Panc1 (cell line): ENCODE results near the gene SCN10A. TPM values are rescaled to one million over a fixed set of nuclear protein-coding genes. Genes with fewer than 3 reads are reported as not detected.

Experiments
- ATAC-seq: fragments of 200-7000 bp; cut with Tn5 transposase; 2 replicates; pipeline ENCODE4 v1.9.1; 2020; ENCODE audit warnings: mild to moderate bottlenecking, moderate library complexity
- Bru-seq: library from RNA; stranded (reverse); fragments of 400-500 nt; gene quantifications from one replicate; lab custom pipeline; 2021; lab: Mats Ljungman, UMichigan
- BruChase-seq, 2 experiments: library from RNA; stranded (reverse); fragments of 400-500 nt; gene quantifications; one replicate each; lab custom pipeline; 2021; lab: Mats Ljungman, UMichigan
- BruUV-seq: library from RNA; stranded (reverse); fragments of 400-500 nt; replicated peaks from 2 replicates; lab custom pipeline; 2021; lab: Mats Ljungman, UMichigan
- CTCF ChIA-PET: fragments of 300-600 bp; sonication (Branson Sonifier 250); formaldehyde crosslinking; loops from one replicate; lab custom pipeline; 2022; ENCODE audit warnings: antibody characterized with exemption; lab: Charles Lee
- POLR2A ChIA-PET: fragments of 300-600 bp; sonication (Branson Sonifier 250); formaldehyde crosslinking; loops from one replicate; lab custom pipeline; 2022; ENCODE audit warnings: antibody characterized with exemption; lab: Charles Lee
- DNase-seq: peaks from one replicate; pipeline ENCODE4 v3.0.0-alpha.2; 2010; ENCODE audit warnings: low read depth, low spot score
- H3K27ac ChIP-seq: 2 replicates; pipeline ENCODE4 v1.5.1; 2011; ENCODE audit warnings: mild to moderate bottlenecking, low read length, inconsistent platforms
- H3K27me3 ChIP-seq: fragments of 200-500 bp; sonication (Bioruptor generic); 2 replicates; pipeline ENCODE4 v1.6.0; 2014; ENCODE audit warnings: low read length, inconsistent platforms; ENCODE audit not compliant: control insufficient read depth, insufficient read depth
- H3K36me3 ChIP-seq: fragments of 200-500 bp; sonication (Bioruptor generic); 2 replicates; pipeline ENCODE4 v1.5.1; 2014; ENCODE audit warnings: inconsistent platforms, mild to moderate bottlenecking, low read length, moderate library complexity; ENCODE audit not compliant: control insufficient read depth, insufficient read depth
- H3K4me1 ChIP-seq: 2 replicates; pipeline ENCODE4 v1.5.1; 2011; ENCODE audit warnings: inconsistent platforms, mild to moderate bottlenecking, low read length, moderate library complexity; ENCODE audit not compliant: control insufficient read depth, insufficient read depth
- H3K4me3 ChIP-seq, 2 experiments: 2 replicates each; pipeline ENCODE4 v1.5.1; 2011 to 2012; ENCODE audit warnings: low read depth in 2 of 2, low read length in 2 of 2, mild to moderate bottlenecking in 2 of 2, inconsistent platforms in 1 of 2, moderate library complexity in 1 of 2
- H3K9me3 ChIP-seq: fragments of 200-500 bp; sonication (Bioruptor generic); 2 replicates; pipeline ENCODE4 v1.5.1; 2014; ENCODE audit warnings: low read depth, mild to moderate bottlenecking, inconsistent platforms, low read length, moderate library complexity; ENCODE audit not compliant: control insufficient read depth, insufficient read depth
- POLR2AphosphoS5 ChIP-seq: IDR thresholded peaks from 2 replicates; pipeline ENCODE4 v1.6.1; 2012; ENCODE audit warnings: mild to moderate bottlenecking, low read depth, low read length, moderate library complexity
- SIN3A ChIP-seq: IDR thresholded peaks from 2 replicates; pipeline ENCODE4 v1.6.1; 2012; ENCODE audit warnings: low read depth, mild to moderate bottlenecking, low read length, moderate library complexity, borderline replicate concordance; ENCODE audit not compliant: insufficient read depth
- TCF7L2 ChIP-seq: IDR thresholded peaks from 2 replicates; pipeline ENCODE4 v1.6.1; 2011; ENCODE audit warnings: mild to moderate bottlenecking, low read depth, low read length, inconsistent platforms
- in situ Hi-C: cut with HindIII; loops from 2 replicates; pipeline ENCODE4 v1.10.0; 2016; ENCODE audit warnings: low sequenced_read_pairs, low pct_unique_long_range_greater_than_20kb
- intact Hi-C: fragments of 100-400 bp; cut with micrococcal nuclease; formaldehyde crosslinking; loops from one replicate; pipeline ENCODE4 v1.10.0; 2022; ENCODE audit not compliant: unreplicated experiment
- long read RNA-seq: library from polyadenylated mRNA; unstranded; transcript quantifications from one replicate; pipeline ENCODE4 v2.0.0, GENCODE V29; 2021; ENCODE audit not compliant: unreplicated experiment
- polyA plus RNA-seq: library from polyadenylated mRNA; unstranded; fragments of >200 nt; gene quantifications from one replicate; pipeline ENCODE4 v1.2.1, GENCODE V29; 2012; ENCODE audit warnings: missing spikeins; ENCODE audit not compliant: insufficient read length
- total RNA-seq: library from RNA; stranded (reverse); gene quantifications from one replicate; pipeline ENCODE4 v1.2.1, GENCODE V29; 2021; ENCODE audit not compliant: unreplicated experiment
- TF ChIP-seq, protein P1 (sequence below), 2 experiments: IDR thresholded peaks; 2 replicates each; pipeline ENCODE4 v1.6.1; 2011 to 2012; ENCODE audit warnings: low read depth in 2 of 2, control low read depth in 1 of 2, low read length in 1 of 2, mild to moderate bottlenecking in 1 of 2, moderate library complexity in 1 of 2; ENCODE audit not compliant: insufficient read depth in 1 of 2
- TF ChIP-seq, protein P2 (sequence below): fragments of 450-650 bp; IDR thresholded peaks from 2 replicates; pipeline ENCODE4 v1.5.1; 2017; ENCODE audit warnings: mild to moderate bottlenecking

SCN10A gene
- not detected for total RNA-seq
- polyA plus RNA-seq: not detected
- Bru-seq, nascent RNA: not detected
- BruChase-seq, experiment 1, labeled RNA remaining after a 2-hour chase: percentile 1 among the genes with signal in this experiment
- not detected for BruChase-seq, experiment 2, labeled RNA remaining after a 6-hour chase
- long read RNA-seq: 0 reads

DNA sequence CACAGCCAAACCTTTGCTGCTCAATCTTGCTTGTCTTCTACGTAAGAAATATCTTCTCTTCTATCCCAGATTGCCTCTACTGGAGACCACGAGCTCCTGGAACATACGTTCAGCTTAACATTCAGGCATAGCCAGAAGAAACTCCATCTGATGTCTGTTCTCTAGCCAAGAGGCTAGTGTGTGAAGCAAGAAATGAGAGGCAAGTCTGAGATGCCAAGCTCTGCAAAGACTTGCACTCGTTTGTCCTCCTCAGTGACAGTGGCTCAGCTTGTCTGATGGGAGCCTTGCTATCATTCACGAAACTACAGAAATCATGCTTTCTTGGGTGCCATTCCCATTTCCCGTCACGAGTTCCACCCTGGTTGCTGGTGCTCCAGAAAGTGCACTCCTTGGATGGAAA is at the start of gene SCN10A:
Gene SCN10A, minus strand, starts transcription at position 192 of the 400 bp plus-strand sequence. CDS start 22,207 bp downstream, outside the sequence.
- intact Hi-C loops (no loop called here), in situ Hi-C loops (no loop called here)
- ATAC-seq (no peak), DNase-seq (no peak)
- Histone ChIP-seq H3K27me3 (no peaks in the 10 kb centered on the region; the same call in 1 of the 2 replicates), H3K4me1 (no peaks in the 10 kb centered on the region), H3K36me3 (no peaks in the 10 kb centered on the region), H3K9me3 (no peaks in the 10 kb centered on the region), H3K4me3 (no peak within 1 kb of the TSS), H3K27ac (no peak within 1 kb of the TSS)
- BruUV-seq: no TSS peak
- TF ChIP-seq, protein P1, sequence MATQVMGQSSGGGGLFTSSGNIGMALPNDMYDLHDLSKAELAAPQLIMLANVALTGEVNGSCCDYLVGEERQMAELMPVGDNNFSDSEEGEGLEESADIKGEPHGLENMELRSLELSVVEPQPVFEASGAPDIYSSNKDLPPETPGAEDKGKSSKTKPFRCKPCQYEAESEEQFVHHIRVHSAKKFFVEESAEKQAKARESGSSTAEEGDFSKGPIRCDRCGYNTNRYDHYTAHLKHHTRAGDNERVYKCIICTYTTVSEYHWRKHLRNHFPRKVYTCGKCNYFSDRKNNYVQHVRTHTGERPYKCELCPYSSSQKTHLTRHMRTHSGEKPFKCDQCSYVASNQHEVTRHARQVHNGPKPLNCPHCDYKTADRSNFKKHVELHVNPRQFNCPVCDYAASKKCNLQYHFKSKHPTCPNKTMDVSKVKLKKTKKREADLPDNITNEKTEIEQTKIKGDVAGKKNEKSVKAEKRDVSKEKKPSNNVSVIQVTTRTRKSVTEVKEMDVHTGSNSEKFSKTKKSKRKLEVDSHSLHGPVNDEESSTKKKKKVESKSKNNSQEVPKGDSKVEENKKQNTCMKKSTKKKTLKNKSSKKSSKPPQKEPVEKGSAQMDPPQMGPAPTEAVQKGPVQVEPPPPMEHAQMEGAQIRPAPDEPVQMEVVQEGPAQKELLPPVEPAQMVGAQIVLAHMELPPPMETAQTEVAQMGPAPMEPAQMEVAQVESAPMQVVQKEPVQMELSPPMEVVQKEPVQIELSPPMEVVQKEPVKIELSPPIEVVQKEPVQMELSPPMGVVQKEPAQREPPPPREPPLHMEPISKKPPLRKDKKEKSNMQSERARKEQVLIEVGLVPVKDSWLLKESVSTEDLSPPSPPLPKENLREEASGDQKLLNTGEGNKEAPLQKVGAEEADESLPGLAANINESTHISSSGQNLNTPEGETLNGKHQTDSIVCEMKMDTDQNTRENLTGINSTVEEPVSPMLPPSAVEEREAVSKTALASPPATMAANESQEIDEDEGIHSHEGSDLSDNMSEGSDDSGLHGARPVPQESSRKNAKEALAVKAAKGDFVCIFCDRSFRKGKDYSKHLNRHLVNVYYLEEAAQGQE (IDR thresholded peaks at IDR 0.05; ENCODE audit: insufficient read depth in 1 of 2, low read depth in 2 of 2, low read length in 1 of 2): no peak
- TF ChIP-seq POLR2AphosphoS5: no peak
- POLR2A ChIA-PET: no interaction called here
- CTCF ChIA-PET: no interaction called here

DNA sequence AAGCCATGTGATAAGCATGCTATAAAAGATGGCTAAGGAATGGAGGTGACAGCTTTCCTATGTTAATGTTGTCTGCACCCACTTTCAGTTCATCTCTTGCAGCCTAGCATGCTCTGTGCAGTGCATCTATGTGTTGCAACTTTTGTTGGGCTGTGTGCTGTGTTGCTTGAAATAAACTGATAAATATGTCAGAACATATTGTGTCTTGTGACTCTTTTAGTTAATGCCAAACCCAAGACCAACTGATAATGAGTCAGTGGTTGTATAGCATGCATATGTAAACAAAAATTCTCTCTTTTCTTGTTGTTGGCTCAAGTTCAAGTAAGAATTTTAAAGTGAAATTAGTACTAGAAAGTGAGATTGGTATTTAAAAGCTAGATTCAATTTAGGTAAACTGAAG is 37.0 kb upstream of the SCN10A start:
- POLR2A ChIA-PET: no interaction called here
- Histone ChIP-seq H3K27ac (no peak overlapping the region), H3K4me3 (no peak overlapping the region), H3K4me1 (no peaks in the 10 kb centered on the region), H3K27me3 (no peaks in the 10 kb centered on the region), H3K9me3 (no peaks in the 10 kb centered on the region), H3K36me3 (no peaks in the 10 kb centered on the region)
- no TSS peak for BruUV-seq
- TF ChIP-seq, protein P2, sequence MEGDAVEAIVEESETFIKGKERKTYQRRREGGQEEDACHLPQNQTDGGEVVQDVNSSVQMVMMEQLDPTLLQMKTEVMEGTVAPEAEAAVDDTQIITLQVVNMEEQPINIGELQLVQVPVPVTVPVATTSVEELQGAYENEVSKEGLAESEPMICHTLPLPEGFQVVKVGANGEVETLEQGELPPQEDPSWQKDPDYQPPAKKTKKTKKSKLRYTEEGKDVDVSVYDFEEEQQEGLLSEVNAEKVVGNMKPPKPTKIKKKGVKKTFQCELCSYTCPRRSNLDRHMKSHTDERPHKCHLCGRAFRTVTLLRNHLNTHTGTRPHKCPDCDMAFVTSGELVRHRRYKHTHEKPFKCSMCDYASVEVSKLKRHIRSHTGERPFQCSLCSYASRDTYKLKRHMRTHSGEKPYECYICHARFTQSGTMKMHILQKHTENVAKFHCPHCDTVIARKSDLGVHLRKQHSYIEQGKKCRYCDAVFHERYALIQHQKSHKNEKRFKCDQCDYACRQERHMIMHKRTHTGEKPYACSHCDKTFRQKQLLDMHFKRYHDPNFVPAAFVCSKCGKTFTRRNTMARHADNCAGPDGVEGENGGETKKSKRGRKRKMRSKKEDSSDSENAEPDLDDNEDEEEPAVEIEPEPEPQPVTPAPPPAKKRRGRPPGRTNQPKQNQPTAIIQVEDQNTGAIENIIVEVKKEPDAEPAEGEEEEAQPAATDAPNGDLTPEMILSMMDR: no peak
- TF ChIP-seq POLR2AphosphoS5 (no peak), SIN3A (no peak), TCF7L2 (no peak)
- TF ChIP-seq, protein P1 (IDR thresholded peaks at IDR 0.05; ENCODE audit: insufficient read depth in 1 of 2, low read depth in 2 of 2, low read length in 1 of 2): no peak
- DNase-seq (no peak), ATAC-seq (no peak)
- in situ Hi-C loops: no loop called here
- CTCF ChIA-PET: no interaction called here
- intact Hi-C loops: no loop called here
